H1 (cell line): ENCODE results near the gene SLITRK3. TPM values are rescaled to one million over a fixed set of nuclear protein-coding genes. Genes with fewer than 3 reads are reported as not detected.

Source experiments
- CTCF ChIA-PET: fragments of 300-600 bp; sonication (Branson Sonifier 250); formaldehyde crosslinking; loops from one replicate; lab custom pipeline; 2021; ENCODE audit not compliant: partially characterized antibody; lab: Charles Lee
- POLR2A ChIA-PET: fragments of 300-600 bp; sonication (Branson Sonifier 250); formaldehyde crosslinking; loops from one replicate; lab custom pipeline; 2021; ENCODE audit warnings: inconsistent platforms; ENCODE audit not compliant: partially characterized antibody; lab: Charles Lee
- DNase-seq, 2 experiments: peaks; one replicate each; pipeline versions ENCODE4 v3.0.0 to v3.0.0-alpha.2; 2010 to 2022; ENCODE audit warnings: low spot score in 2 of 2, low read depth in 1 of 2, mixed read lengths in 1 of 2
- FAIRE-seq: peaks from 2 replicates; lab custom pipeline; 2011; peaks lifted over from hg19 to GRCh38; lab: Jason Lieb, UNC
- H2AFZ ChIP-seq: 2 replicates; pipeline ENCODE4 v1.8.1; 2012; ENCODE audit warnings: low read length, inconsistent platforms
- H2AK5ac ChIP-seq: 2 replicates; pipeline ENCODE4 v1.6.1; 2013; ENCODE audit warnings: low read depth, low read length
- H2BK120ac ChIP-seq: replicated peaks from 2 replicates; pipeline ENCODE3; 2013; ENCODE audit warnings: low read depth, low read length, inconsistent platforms
- H2BK12ac ChIP-seq: 2 replicates; pipeline ENCODE4 v1.6.1; 2013; ENCODE audit warnings: low read depth, low read length
- H2BK15ac ChIP-seq: 2 replicates; pipeline ENCODE4 v1.6.1; 2013; ENCODE audit warnings: low read length
- H2BK20ac ChIP-seq: 2 replicates; pipeline ENCODE4 v1.6.1; 2013; ENCODE audit warnings: low read length
- H2BK5ac ChIP-seq: 2 replicates; pipeline ENCODE4 v1.6.1; 2013; ENCODE audit warnings: low read depth, low read length
- H3K14ac ChIP-seq: 2 replicates; pipeline ENCODE4 v1.6.1; 2013; ENCODE audit warnings: inconsistent platforms; ENCODE audit not compliant: insufficient read length
- H3K18ac ChIP-seq: 2 replicates; pipeline ENCODE4 v1.6.1; 2013; ENCODE audit warnings: low read length; ENCODE audit errors: extremely low read depth
- H3K23ac ChIP-seq: 2 replicates; pipeline ENCODE4 v1.6.1; 2013; ENCODE audit warnings: inconsistent platforms; ENCODE audit not compliant: insufficient read length
- H3K23me2 ChIP-seq: 2 replicates; pipeline ENCODE4 v1.6.1; 2013; ENCODE audit warnings: low read depth, low read length
- H3K27ac ChIP-seq: 2 replicates; pipeline ENCODE4 v1.6.1; 2011; ENCODE audit warnings: low read depth, low read length, inconsistent platforms
- H3K27me3 ChIP-seq, 4 experiments: replicated peaks in 1 of 4; 1 replicate in 1 of 4; 2 replicates in 3 of 4; pipeline versions ENCODE4 v1.6.1 to v1.8.1; 2011 to 2013; ENCODE audit warnings: low read length in 3 of 4, mild to moderate bottlenecking in 3 of 4, inconsistent platforms in 2 of 4, mixed read lengths in 2 of 4, moderate library complexity in 1 of 4; ENCODE audit not compliant: control insufficient read depth in 3 of 4, insufficient read depth in 3 of 4; ENCODE audit errors: extremely low read depth in 1 of 4
- H3K36me3 ChIP-seq, 4 experiments: 2 replicates each; pipeline versions ENCODE4 v1.6.1 to v1.8.1; 2011 to 2013; ENCODE audit warnings: mild to moderate bottlenecking in 4 of 4, low read length in 3 of 4, moderate library complexity in 2 of 4, control low read depth in 1 of 4, inconsistent platforms in 1 of 4; ENCODE audit not compliant: insufficient read depth in 4 of 4, control insufficient read depth in 2 of 4
- H3K4ac ChIP-seq: replicated peaks from 2 replicates; pipeline ENCODE3; 2013; ENCODE audit warnings: low read length, low read depth, mixed read lengths, inconsistent platforms; ENCODE audit not compliant: insufficient read length
- H3K4me1 ChIP-seq, 4 experiments: replicated peaks in 1 of 4; 1 replicate in 1 of 4; 2 replicates in 3 of 4; pipeline versions ENCODE4 v1.6.1 to v1.8.1; 2011 to 2013; ENCODE audit warnings: low read length in 3 of 4, inconsistent platforms in 2 of 4, mixed read lengths in 1 of 4; ENCODE audit not compliant: insufficient read depth in 4 of 4, control insufficient read depth in 3 of 4
- H3K4me2 ChIP-seq, 2 experiments: 2 replicates each; pipeline versions ENCODE4 v1.6.1 to v1.8.1; 2011 to 2013; ENCODE audit warnings: low read depth in 2 of 2, low read length in 2 of 2, control low read depth in 1 of 2, inconsistent platforms in 1 of 2, mild to moderate bottlenecking in 1 of 2; ENCODE audit not compliant: insufficient read depth in 1 of 2
- H3K4me3 ChIP-seq, 4 experiments: fragments of 200-600, 300-600 bp in 1 of 4; sonication (generic), shearing (Covaris generic), sonication (Bioruptor Twin) in 1 of 4; 2 replicates each; pipeline versions ENCODE4 v1.5.1 to v1.8.1; 2011 to 2016; ENCODE audit warnings: low read length in 4 of 4, low read depth in 3 of 4, control low read depth in 2 of 4, inconsistent platforms in 2 of 4, mild to moderate bottlenecking in 2 of 4, mixed read lengths in 1 of 4, moderate library complexity in 1 of 4; ENCODE audit not compliant: insufficient read depth in 2 of 4; ENCODE audit errors: extremely low read depth in 1 of 4
- H3K56ac ChIP-seq: replicated peaks from 2 replicates; pipeline ENCODE3; 2013; ENCODE audit warnings: low read depth, mild to moderate bottlenecking, mixed read lengths, low read length, inconsistent platforms; ENCODE audit not compliant: insufficient read length
- H3K79me1 ChIP-seq: 2 replicates; pipeline ENCODE4 v1.6.1; 2013; ENCODE audit warnings: low read depth, low read length, control low read depth
- H3K79me2 ChIP-seq, 2 experiments: 2 replicates each; pipeline versions ENCODE4 v1.6.1 to v1.8.1; 2012 to 2013; ENCODE audit warnings: low read length in 2 of 2, mild to moderate bottlenecking in 2 of 2, inconsistent platforms in 1 of 2; ENCODE audit not compliant: insufficient read depth in 2 of 2, control insufficient read depth in 1 of 2
- H3K9ac ChIP-seq, 4 experiments: replicated peaks in 1 of 4; 1 replicate in 1 of 4; 2 replicates in 3 of 4; pipeline versions ENCODE4 v1.6.1 to v1.8.1; 2011 to 2013; ENCODE audit warnings: low read depth in 3 of 4, low read length in 3 of 4, control low read depth in 2 of 4, mild to moderate bottlenecking in 2 of 4, moderate library complexity in 2 of 4, inconsistent platforms in 1 of 4; ENCODE audit errors: extremely low read depth in 1 of 4
- H3K9me3 ChIP-seq, 2 experiments: 2 replicates each; pipeline versions ENCODE4 v1.6.1 to v1.8.1; 2012 to 2013; ENCODE audit warnings: mild to moderate bottlenecking in 2 of 2, moderate library complexity in 2 of 2, control low read depth in 1 of 2, inconsistent platforms in 1 of 2, low read depth in 1 of 2, low read length in 1 of 2, mixed read lengths in 1 of 2; ENCODE audit not compliant: insufficient read depth in 2 of 2
- H4K20me1 ChIP-seq, 2 experiments: replicated peaks in 1 of 2; 2 replicates each; pipeline versions ENCODE3 to v1.8.1; 2011 to 2013; ENCODE audit warnings: inconsistent platforms in 2 of 2, low read length in 2 of 2, mild to moderate bottlenecking in 1 of 2; ENCODE audit not compliant: insufficient read depth in 2 of 2, control insufficient read depth in 1 of 2
- H4K5ac ChIP-seq: 2 replicates; pipeline ENCODE4 v1.6.1; 2013; ENCODE audit warnings: low read length, low read depth, mixed read lengths, inconsistent platforms; ENCODE audit not compliant: insufficient read length
- H4K8ac ChIP-seq: 2 replicates; pipeline ENCODE4 v1.8.0; 2013; ENCODE audit warnings: mild to moderate bottlenecking, moderate library complexity, low read length, inconsistent platforms; ENCODE audit not compliant: insufficient read depth; ENCODE audit errors: extremely low read depth
- H4K91ac ChIP-seq: replicated peaks from 2 replicates; pipeline ENCODE3; 2013; ENCODE audit warnings: low read length, mixed read lengths, inconsistent platforms; ENCODE audit not compliant: insufficient read length
- CEBPB ChIP-seq: IDR thresholded peaks from 2 replicates; pipeline ENCODE4 v1.6.1; 2012; ENCODE audit warnings: low read depth, low read length
- CHD2 ChIP-seq: IDR thresholded peaks from 2 replicates; pipeline ENCODE4 v1.6.1; 2012; ENCODE audit warnings: low read length, improper control_type of control experiment
- KDM4A ChIP-seq: IDR thresholded peaks from one replicate; pipeline ENCODE4 v1.7.1; 2012; ENCODE audit warnings: low read depth, mild to moderate bottlenecking, moderate library complexity, low read length, inconsistent platforms; ENCODE audit not compliant: severe bottlenecking
- POLR2A ChIP-seq, 2 experiments: IDR thresholded peaks; 1 replicate in 1 of 2; 2 replicates in 1 of 2; pipeline ENCODE4 v1.6.1; 2011; ENCODE audit warnings: low read depth in 2 of 2, low read length in 2 of 2, mild to moderate bottlenecking in 2 of 2; ENCODE audit errors: control extremely low read depth in 1 of 2
- RAD21 ChIP-seq, 2 experiments: IDR thresholded peaks in 1 of 2; conservative IDR thresholded peaks in 1 of 2; 2 replicates each; pipeline ENCODE4 v1.6.1; 2011; ENCODE audit warnings: low read depth in 2 of 2, low read length in 2 of 2, improper control_type of control experiment in 1 of 2, inconsistent platforms in 1 of 2, mild to moderate bottlenecking in 1 of 2, moderate library complexity in 1 of 2
- SIN3A ChIP-seq, 2 experiments: IDR thresholded peaks in 1 of 2; conservative IDR thresholded peaks in 1 of 2; 2 replicates each; pipeline ENCODE4 v1.6.1; 2011 to 2012; ENCODE audit warnings: low read length in 2 of 2, improper control_type of control experiment in 1 of 2, low read depth in 1 of 2, mild to moderate bottlenecking in 1 of 2
- TBP ChIP-seq: IDR thresholded peaks from 2 replicates; pipeline ENCODE4 v1.6.1; 2011; ENCODE audit warnings: low read depth, low read length, improper control_type of control experiment
- WGBS, 2 experiments: shearing (Covaris generic) in 1 of 2; methylation state at CpG; one replicate each; pipeline versions ENCODE4 v1.1.6 to v1.1.7; 2013 to 2015; ENCODE audit warnings: low lambda C conversion rate in 2 of 2, mixed read lengths in 2 of 2, inconsistent platforms in 1 of 2, low coverage in 1 of 2, missing lambda C conversion rate in 1 of 2; ENCODE audit not compliant: insufficient replicate concordance in 2 of 2, insufficient coverage in 1 of 2, insufficient read length in 1 of 2; ENCODE audit errors: extremely low coverage in 1 of 2, missing lambda C conversion rate in 1 of 2; 5-methylcytosine and 5-hydroxymethylcytosine counted together
- polyA plus RNA-seq, 7 experiments: library from polyadenylated mRNA; depleted of rRNA in 3 of 7; stranded (reverse) in 5 of 7; unstranded in 2 of 7; fragments of >200 nt in 5 of 7; fragments of 200-250 nt in 2 of 7; gene quantifications; 1 replicate in 5 of 7; 2 replicates in 1 of 7; 4 replicates in 1 of 7; pipeline versions ENCODE4 v1.2.1 to v1.2.3, GENCODE V29; 2011 to 2013; ENCODE audit warnings: missing spikeins in 2 of 7, mixed read lengths in 2 of 7
- total RNA-seq: library from RNA; stranded (reverse); fragmentation: NEBNext Ultra II Directional; extraction: Animal tissue kit (Norgen Biotek cat#: 25700); gene quantifications from 2 replicates; pipeline ENCODE4 v1.2.1, GENCODE V29; 2021

SLITRK3 gene
- total and polyA plus RNA-seq, 2 of the 8 experiments (the other 6 are each of a cell fraction or from before 2014, with no cell fraction given) = 0.71 to 3.4 TPM

GRCh38 chr3:165156757-165157420 is 39.3 kb downstream of the SLITRK3 start:
- Histone ChIP-seq H3K4me3 (no peak overlapping the region), H2BK15ac (no peak overlapping the region), H3K14ac (no peak overlapping the region), H3K9me3 (no peaks in the 10 kb centered on the region), H3K56ac (no peak overlapping the region), H3K4me2 (no peak overlapping the region), H3K36me3 (no peaks in the 10 kb centered on the region), H3K23ac (no peak overlapping the region), H3K23me2 (no peaks in the 10 kb centered on the region), H3K18ac (no peak overlapping the region), H4K20me1 (no peaks in the 10 kb centered on the region), H2AFZ (no peak overlapping the region), H3K9ac (no peak overlapping the region), H3K79me2 (no peaks in the 10 kb centered on the region), H2BK5ac (no peak overlapping the region), H4K8ac (no peak overlapping the region), H3K27ac (no peak overlapping the region), H4K91ac (no peak overlapping the region), H3K4me1 (no peaks in the 10 kb centered on the region), H4K5ac (no peak overlapping the region), H3K79me1 (no peaks in the 10 kb centered on the region), H3K4ac (no peak overlapping the region), H2AK5ac (no peak overlapping the region), H3K27me3 (no peaks in the 10 kb centered on the region), H2BK20ac (no peak overlapping the region), H2BK12ac (no peak overlapping the region), H2BK120ac (no peak overlapping the region)
- no peak for DNase-seq
- no peak for FAIRE-seq
- 98% methylated on average over 3 of the region's 3 CpGs; no CpG with 5 or more reads in 1 of the 2 experiments for WGBS, 2 experiments
- TF ChIP-seq KDM4A = no peak
- TF ChIP-seq POLR2A (IDR thresholded peaks at IDR 0.05; ENCODE audit: control extremely low read depth in 1 of 2, low read depth in 2 of 2, low read length in 2 of 2) = no peak
- TF ChIP-seq CHD2 = no peak
- no peak for TF ChIP-seq RAD21 (IDR thresholded peaks at IDR 0.05 in 1 of 2, conservative IDR thresholded peaks at IDR 0.05 in 1 of 2; ENCODE audit: low read depth in 2 of 2, low read length in 2 of 2)
- no peak for TF ChIP-seq TBP
- TF ChIP-seq CEBPB = no peak
- TF ChIP-seq SIN3A (conservative IDR thresholded peaks at IDR 0.05 in 1 of 2, IDR thresholded peaks at IDR 0.05 in 1 of 2; ENCODE audit: low read depth in 1 of 2, low read length in 2 of 2) = no peak
- POLR2A ChIA-PET = no interaction called here
- CTCF ChIA-PET = no interaction called here
